BJ (cell line): Measurements from ENCODE around the gene RAG2. TPM values are rescaled to one million over a fixed set of nuclear protein-coding genes. Genes with fewer than 3 reads are reported as not detected.
"Not testable (repeated sequence)": the region's sequence is repeated elsewhere in the genome, so short reads cannot be mapped to it uniquely, and the experiment has no call there.

Experiments used
- CTCF ChIA-PET: fragments of 350-600 bp; formaldehyde crosslinking; extraction: SDS; loops from one replicate; lab custom pipeline; 2021; ENCODE audit warnings: antibody characterized with exemption, inconsistent platforms; lab: Yijun Ruan, JAX
- POLR2A ChIA-PET: fragments of 300-600 bp; sonication (Branson Sonifier 250); formaldehyde crosslinking; extraction: SDS; loops from one replicate; lab custom pipeline; 2021; ENCODE audit warnings: antibody characterized with exemption; lab: Charles Lee
- DNase-seq: peaks from one replicate; pipeline ENCODE4 v3.0.0-alpha.2; 2011; ENCODE audit warnings: low read depth
- H3K27me3 ChIP-seq: 2 replicates; pipeline ENCODE4 v1.6.0; 2011; ENCODE audit warnings: low read length; ENCODE audit not compliant: control insufficient read depth, insufficient read depth
- H3K36me3 ChIP-seq: 2 replicates; pipeline ENCODE4 v1.5.1; 2011; ENCODE audit warnings: low read length; ENCODE audit not compliant: control insufficient read depth, insufficient read depth
- H3K4me3 ChIP-seq: 2 replicates; pipeline ENCODE4 v1.5.1; 2011; ENCODE audit warnings: low read depth, mild to moderate bottlenecking, control low read depth, low read length
- polyA plus RNA-seq: library from polyadenylated mRNA; depleted of rRNA; stranded (reverse); fragments of >200 nt; gene quantifications from 2 replicates; pipeline ENCODE4 v1.2.3, GENCODE V29; 2011; rRNA removed
- TF ChIP-seq, protein P1 (sequence below): IDR thresholded peaks from 2 replicates; pipeline ENCODE4 v1.5.1; 2011; ENCODE audit warnings: low read depth, mild to moderate bottlenecking, control low read depth, inconsistent platforms, low read length, moderate library complexity; ENCODE audit not compliant: insufficient read depth

The RAG2 gene
- polyA plus RNA-seq, 1 experiment: not detected

GRCh38 chr11:36558571-36559413 is 39.2 kb downstream of the RAG2 start:
- DNase-seq: no peak
- POLR2A ChIA-PET: no interaction called here
- TF ChIP-seq, protein P1, sequence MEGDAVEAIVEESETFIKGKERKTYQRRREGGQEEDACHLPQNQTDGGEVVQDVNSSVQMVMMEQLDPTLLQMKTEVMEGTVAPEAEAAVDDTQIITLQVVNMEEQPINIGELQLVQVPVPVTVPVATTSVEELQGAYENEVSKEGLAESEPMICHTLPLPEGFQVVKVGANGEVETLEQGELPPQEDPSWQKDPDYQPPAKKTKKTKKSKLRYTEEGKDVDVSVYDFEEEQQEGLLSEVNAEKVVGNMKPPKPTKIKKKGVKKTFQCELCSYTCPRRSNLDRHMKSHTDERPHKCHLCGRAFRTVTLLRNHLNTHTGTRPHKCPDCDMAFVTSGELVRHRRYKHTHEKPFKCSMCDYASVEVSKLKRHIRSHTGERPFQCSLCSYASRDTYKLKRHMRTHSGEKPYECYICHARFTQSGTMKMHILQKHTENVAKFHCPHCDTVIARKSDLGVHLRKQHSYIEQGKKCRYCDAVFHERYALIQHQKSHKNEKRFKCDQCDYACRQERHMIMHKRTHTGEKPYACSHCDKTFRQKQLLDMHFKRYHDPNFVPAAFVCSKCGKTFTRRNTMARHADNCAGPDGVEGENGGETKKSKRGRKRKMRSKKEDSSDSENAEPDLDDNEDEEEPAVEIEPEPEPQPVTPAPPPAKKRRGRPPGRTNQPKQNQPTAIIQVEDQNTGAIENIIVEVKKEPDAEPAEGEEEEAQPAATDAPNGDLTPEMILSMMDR: no peak
- no peaks in the 10 kb centered on the region for H3K36me3 ChIP-seq
- no peaks in the 10 kb centered on the region for H3K27me3 ChIP-seq
- no peak overlapping the region for H3K4me3 ChIP-seq
- CTCF ChIA-PET: no interaction called here

DNA sequence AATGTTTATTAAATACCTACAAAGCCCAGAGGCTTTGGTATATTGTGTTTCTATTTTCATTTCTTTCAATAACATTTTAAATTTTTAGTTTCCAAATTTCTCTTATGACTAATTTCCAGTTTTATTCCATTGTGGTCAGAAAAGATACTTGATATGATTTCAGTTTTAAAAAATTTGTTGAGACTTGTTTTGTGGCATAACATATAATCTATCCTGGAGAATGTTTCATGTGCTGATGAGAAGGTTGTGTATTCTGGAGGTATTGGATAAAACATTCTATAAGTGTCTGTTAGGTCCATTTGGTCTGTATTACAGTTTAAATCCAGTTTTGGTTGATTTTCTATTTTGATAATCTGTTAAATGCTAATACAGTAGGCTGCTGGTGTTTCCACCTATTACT is 40.0 kb downstream of the RAG2 start:
- TF ChIP-seq, protein P1: no peak
- H3K36me3 ChIP-seq: no peaks in the 10 kb centered on the region
- no peak overlapping the region for H3K4me3 ChIP-seq
- ChIA-PET POLR2A (no interaction called here), CTCF (no interaction called here)
- H3K27me3 ChIP-seq: no peaks in the 10 kb centered on the region
- DNase-seq: no peak

DNA sequence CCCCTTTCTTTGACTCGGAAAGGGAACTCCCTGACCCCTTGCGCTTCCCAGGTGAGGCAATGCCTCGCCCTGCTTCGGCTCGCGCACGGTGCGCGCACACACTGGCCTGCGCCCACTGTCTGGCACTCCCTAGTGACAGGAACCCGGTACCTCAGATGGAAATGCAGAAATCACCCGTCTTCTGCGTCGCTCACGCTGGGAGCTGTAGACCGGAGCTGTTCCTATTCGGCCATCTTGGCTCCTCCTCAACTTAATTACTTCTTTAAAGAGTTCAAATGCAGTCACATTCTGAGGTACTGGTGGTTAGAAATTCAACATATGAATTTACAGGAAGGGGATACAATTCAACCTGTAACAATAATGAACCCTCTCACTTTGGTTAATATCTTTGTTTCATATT is 40.6 kb downstream of the RAG2 start:
- H3K36me3 ChIP-seq, POLR2A ChIA-PET, H3K27me3 ChIP-seq, CTCF ChIA-PET, DNase-seq, H3K4me3 ChIP-seq: not testable (repeated sequence)

DNA sequence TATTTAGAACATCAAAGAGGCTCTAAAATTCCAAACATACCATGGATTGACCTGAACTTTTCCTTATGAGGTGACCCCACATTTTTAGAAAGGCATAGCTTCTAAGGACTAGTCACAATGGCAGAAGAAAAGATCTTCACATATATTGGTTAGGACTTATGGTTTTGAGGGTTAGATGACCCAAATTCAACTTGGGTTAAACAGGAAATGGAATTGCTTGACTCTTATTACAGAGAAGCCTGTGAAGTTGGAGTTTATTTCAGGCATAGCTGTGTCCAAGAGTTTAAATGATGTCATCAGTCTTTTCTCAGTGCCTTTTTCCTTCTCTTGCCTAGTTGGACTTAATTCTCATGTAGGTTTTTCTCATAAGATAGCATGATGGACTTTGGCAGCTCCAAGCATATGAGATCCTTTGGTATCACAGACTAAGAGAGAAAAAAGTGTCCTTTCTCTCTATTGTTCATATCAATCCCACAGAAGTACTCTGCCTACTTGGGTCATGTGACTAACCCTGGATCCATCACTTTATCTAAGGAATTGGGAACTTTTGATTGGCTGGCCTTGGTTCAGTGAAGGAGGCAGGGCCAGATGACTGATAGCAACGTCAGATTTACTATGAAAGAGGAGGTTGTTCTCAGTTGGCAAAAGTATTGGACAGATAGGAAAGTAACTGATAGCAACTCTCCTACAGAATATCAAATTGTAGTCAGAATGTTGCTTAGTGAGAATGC is 47.5 kb downstream of the RAG2 start:
- Histone ChIP-seq H3K27me3 (no peaks in the 10 kb centered on the region), H3K4me3 (no peak overlapping the region), H3K36me3 (no peaks in the 10 kb centered on the region)
- ChIA-PET CTCF (interaction anchor here (1.6 to 2.7 kb wide), 2 partner anchors 10 to 14 kb away, joined by 4 to 15 read pairs; no protein-coding TSS in a partner anchor), POLR2A (no interaction called here)
- TF ChIP-seq, protein P1: no peak
- DNase-seq: no peak

Other genes starting within 250 kb of the RAG2 start
- gene TRAF6, start 88.0 kb downstream of the RAG2 start, polyA plus RNA-seq: 6.2 and 9.0 TPM in 2 replicates
- 0.10 and 0.22 TPM in 2 replicates for gene RAG1, start 30.2 kb downstream of the RAG2 start, polyA plus RNA-seq
- 9.3 and 25.7 TPM in 2 replicates for gene IFTAP, start 3.7 kb downstream of the RAG2 start, polyA plus RNA-seq